Keratinocyte (primary cell): ENCODE measurements around the gene ARHGAP40. TPM values are rescaled to one million over a fixed set of nuclear protein-coding genes. Genes with fewer than 3 reads are reported as not detected.

ENCODE experiments used
- DNase-seq: peaks from one replicate; pipeline ENCODE4 v3.0.0-alpha.2; 2011; ENCODE audit warnings: low read depth, missing footprints, low spot score
- FAIRE-seq: peaks from 2 replicates; lab custom pipeline; 2011; peaks lifted over from hg19 to GRCh38; lab: Jason Lieb, UNC
- H2AFZ ChIP-seq: 2 replicates; pipeline ENCODE4 v1.6.0; 2012; ENCODE audit warnings: low read length, control low read depth, inconsistent platforms; ENCODE audit not compliant: control insufficient read depth
- H3K27ac ChIP-seq: 2 replicates; pipeline ENCODE4 v1.5.1; 2011; ENCODE audit warnings: low read length; ENCODE audit not compliant: control insufficient read depth, insufficient read depth
- H3K27me3 ChIP-seq: 3 replicates; pipeline ENCODE4 v1.6.0; 2011; ENCODE audit warnings: low read length; ENCODE audit not compliant: control insufficient read depth, insufficient read depth; ENCODE audit errors: extremely low read depth
- H3K36me3 ChIP-seq, 2 experiments: 2 replicates in 1 of 2; 3 replicates in 1 of 2; pipeline ENCODE4 v1.5.1; 2011; ENCODE audit warnings: low read length in 2 of 2, mild to moderate bottlenecking in 1 of 2; ENCODE audit not compliant: control insufficient read depth in 2 of 2, insufficient read depth in 2 of 2; ENCODE audit errors: extremely low read depth in 1 of 2
- H3K4me1 ChIP-seq: 3 replicates; pipeline ENCODE4 v1.5.1; 2011; ENCODE audit warnings: low read length; ENCODE audit not compliant: control insufficient read depth, insufficient read depth; ENCODE audit errors: extremely low read depth
- H3K4me2 ChIP-seq: 3 replicates; pipeline ENCODE4 v1.6.0; 2011; ENCODE audit warnings: low read depth, low read length; ENCODE audit not compliant: control insufficient read depth, insufficient read depth; ENCODE audit errors: extremely low read depth
- H3K4me3 ChIP-seq, 3 experiments: fragments of 200-600 bp in 1 of 3; sonication (generic) in 1 of 3; 2 replicates in 2 of 3; 3 replicates in 1 of 3; pipeline ENCODE4 v1.5.1; 2011 to 2016; ENCODE audit warnings: low read length in 3 of 3, mild to moderate bottlenecking in 3 of 3, control low read depth in 2 of 3, inconsistent platforms in 1 of 3, low read depth in 1 of 3, mixed read lengths in 1 of 3, mixed run types in 1 of 3, moderate library complexity in 1 of 3; ENCODE audit not compliant: control insufficient read depth in 2 of 3, insufficient read depth in 2 of 3; ENCODE audit errors: extremely low read depth in 1 of 3
- H3K79me2 ChIP-seq: 2 replicates; pipeline ENCODE4 v1.6.0; 2012; ENCODE audit warnings: low read length; ENCODE audit not compliant: control insufficient read depth, insufficient read depth
- H3K9ac ChIP-seq: 3 replicates; pipeline ENCODE4 v1.6.0; 2011; ENCODE audit warnings: low read length; ENCODE audit not compliant: control insufficient read depth, insufficient read depth; ENCODE audit errors: extremely low read depth
- H3K9me1 ChIP-seq: 3 replicates; pipeline ENCODE4 v1.6.0; 2011; ENCODE audit warnings: low read length; ENCODE audit not compliant: control insufficient read depth, insufficient read depth; ENCODE audit errors: extremely low read depth
- H3K9me3 ChIP-seq: 2 replicates; pipeline ENCODE4 v1.5.1; 2012; ENCODE audit warnings: low read depth, low read length; ENCODE audit not compliant: control insufficient read depth
- H4K20me1 ChIP-seq: 3 replicates; pipeline ENCODE4 v1.6.0; 2011; ENCODE audit warnings: low read length; ENCODE audit not compliant: control insufficient read depth, insufficient read depth; ENCODE audit errors: extremely low read depth
- EZH2 ChIP-seq: IDR thresholded peaks from one replicate; pipeline ENCODE4 v1.6.1; 2012; ENCODE audit warnings: inconsistent platforms, mild to moderate bottlenecking, low read length, moderate library complexity
- dilution Hi-C: fragments of 300-500 bp; cut with MboI; formaldehyde crosslinking; loops from one replicate; pipeline ENCODE4 v1.7.0; 2020; ENCODE audit warnings: low sequenced_read_pairs; ENCODE audit not compliant: extremely low pct_ligation_motif_present
- polyA plus RNA-seq, 5 experiments: library from polyadenylated mRNA; depleted of rRNA in 3 of 5; stranded (reverse) in 3 of 5; stranded (forward) in 1 of 5; unstranded in 1 of 5; fragments of >200 nt; gene quantifications; 1 replicate in 1 of 5; 2 replicates in 3 of 5; 3 replicates in 1 of 5; pipeline versions ENCODE4 v1.2.1 to v1.2.3, GENCODE V29; 2011 to 2012; ENCODE audit warnings: missing spikeins in 2 of 5, low read depth in 1 of 5, low replicate concordance in 1 of 5
- TF ChIP-seq, protein P1 (sequence below), 3 experiments: IDR thresholded peaks in 1 of 3; conservative IDR thresholded peaks in 1 of 3; optimal IDR thresholded peaks in 1 of 3; 2 replicates in 2 of 3; 3 replicates in 1 of 3; pipeline versions ENCODE3 to v1.5.1; 2011; ENCODE audit warnings: low read length in 3 of 3, mild to moderate bottlenecking in 3 of 3, moderate library complexity in 2 of 3, control low read depth in 1 of 3, inconsistent platforms in 1 of 3; ENCODE audit not compliant: insufficient read depth in 2 of 3; ENCODE audit errors: extremely low read depth in 1 of 3

The ARHGAP40 gene
- polyA plus RNA-seq, 1 donor (not counting 4 experiments of a cell fraction or from before 2014, with no cell fraction given), result 1.0 TPM

DNA sequence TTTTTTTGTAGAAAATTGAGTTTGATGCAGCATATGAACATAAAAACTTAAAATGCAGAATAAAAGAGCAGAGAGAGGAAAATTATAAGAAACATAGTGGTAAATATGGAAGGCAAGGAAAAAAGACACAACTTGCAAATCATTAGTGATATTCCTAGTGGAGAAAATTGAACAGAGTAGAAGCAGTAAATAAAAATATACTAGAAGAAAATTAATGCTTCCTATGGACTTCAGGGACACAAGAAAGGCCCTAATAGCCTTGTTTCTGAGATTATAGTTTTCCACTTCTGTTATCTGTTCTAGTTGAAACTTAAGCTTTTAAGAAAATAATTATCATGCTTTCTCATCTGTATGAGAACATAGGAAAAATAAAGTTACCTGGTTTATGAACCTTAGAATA is 46.2 kb upstream of the ARHGAP40 start:
- Histone ChIP-seq H3K9me1 (no peaks in the 10 kb centered on the region), H3K9me3 (no peaks in the 10 kb centered on the region), H3K36me3 (peaks cover 12 to 18% of the 10 kb centered on the region in 2 experiments), H3K4me3 (no peak overlapping the region), H3K79me2 (no peaks in the 10 kb centered on the region), H3K4me1 (no peaks in the 10 kb centered on the region), H4K20me1 (no peaks in the 10 kb centered on the region), H3K9ac (no peak overlapping the region), H2AFZ (no peak overlapping the region), H3K27ac (no peak overlapping the region), H3K27me3 (no peaks in the 10 kb centered on the region), H3K4me2 (no peak overlapping the region)
- FAIRE-seq, result no peak
- dilution Hi-C loops, result no loop called here
- TF ChIP-seq EZH2, result no peak
- DNase-seq, result no peak

DNA sequence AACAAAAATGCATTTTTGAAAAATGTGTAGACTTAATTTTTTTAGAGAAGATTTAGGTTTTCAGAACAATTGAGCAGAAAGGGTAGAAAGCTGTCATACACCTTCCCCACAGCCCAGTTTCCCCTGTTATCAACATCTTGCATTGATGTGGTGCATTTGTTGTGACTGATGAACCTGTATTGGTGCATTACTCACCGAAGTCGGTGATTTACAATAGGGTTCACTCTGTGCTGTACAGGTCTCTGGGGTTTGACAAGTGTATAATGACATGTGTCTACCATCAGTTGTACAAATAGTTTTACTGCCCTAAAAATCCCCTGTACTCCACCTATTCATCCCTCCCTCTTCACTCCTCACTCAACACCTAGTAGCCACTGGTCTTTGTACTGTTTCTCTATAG is 44.4 kb upstream of the ARHGAP40 start:
- DNase-seq (no peak), FAIRE-seq (no peak)
- H3K79me2 ChIP-seq, result no peaks in the 10 kb centered on the region
- no peaks in the 10 kb centered on the region for H3K9me1 ChIP-seq
- peaks cover 9 to 13% of the 10 kb centered on the region in 2 experiments for H3K36me3 ChIP-seq
- TF ChIP-seq, protein P1, sequence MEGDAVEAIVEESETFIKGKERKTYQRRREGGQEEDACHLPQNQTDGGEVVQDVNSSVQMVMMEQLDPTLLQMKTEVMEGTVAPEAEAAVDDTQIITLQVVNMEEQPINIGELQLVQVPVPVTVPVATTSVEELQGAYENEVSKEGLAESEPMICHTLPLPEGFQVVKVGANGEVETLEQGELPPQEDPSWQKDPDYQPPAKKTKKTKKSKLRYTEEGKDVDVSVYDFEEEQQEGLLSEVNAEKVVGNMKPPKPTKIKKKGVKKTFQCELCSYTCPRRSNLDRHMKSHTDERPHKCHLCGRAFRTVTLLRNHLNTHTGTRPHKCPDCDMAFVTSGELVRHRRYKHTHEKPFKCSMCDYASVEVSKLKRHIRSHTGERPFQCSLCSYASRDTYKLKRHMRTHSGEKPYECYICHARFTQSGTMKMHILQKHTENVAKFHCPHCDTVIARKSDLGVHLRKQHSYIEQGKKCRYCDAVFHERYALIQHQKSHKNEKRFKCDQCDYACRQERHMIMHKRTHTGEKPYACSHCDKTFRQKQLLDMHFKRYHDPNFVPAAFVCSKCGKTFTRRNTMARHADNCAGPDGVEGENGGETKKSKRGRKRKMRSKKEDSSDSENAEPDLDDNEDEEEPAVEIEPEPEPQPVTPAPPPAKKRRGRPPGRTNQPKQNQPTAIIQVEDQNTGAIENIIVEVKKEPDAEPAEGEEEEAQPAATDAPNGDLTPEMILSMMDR (optimal IDR thresholded peaks at IDR 0.05 in 1 of 3, IDR thresholded peaks at IDR 0.05 in 1 of 3, conservative IDR thresholded peaks at IDR 0.05 in 1 of 3; ENCODE audit: extremely low read depth in 1 of 3, insufficient read depth in 2 of 3, low read length in 3 of 3), result no peak
- TF ChIP-seq EZH2, result no peak
- H3K27me3 ChIP-seq, result no peaks in the 10 kb centered on the region
- dilution Hi-C loops, result no loop called here
- no peak overlapping the region for H2AFZ ChIP-seq
- H3K9me3 ChIP-seq, result no peaks in the 10 kb centered on the region
- no peak overlapping the region for H3K4me2 ChIP-seq
- H4K20me1 ChIP-seq, result no peaks in the 10 kb centered on the region
- H3K9ac ChIP-seq, result no peak overlapping the region
- no peaks in the 10 kb centered on the region for H3K4me1 ChIP-seq
- no peak overlapping the region for H3K27ac ChIP-seq
- no peak overlapping the region for H3K4me3 ChIP-seq
